GM18519 (cell line): ENCODE results near the gene GTPBP2.
"Not testable (repeated sequence)": the region's sequence is repeated elsewhere in the genome, so short reads cannot be mapped to it uniquely, and the experiment has no call there.

Experiments used
- ATAC-seq: cut with Tn5 transposase; IDR thresholded peaks from one replicate; pipeline ENCODE4 v1.9.1; 2021; ENCODE audit warnings: mild to moderate bottlenecking, moderate library complexity; ENCODE audit not compliant: unreplicated experiment, low FRiP score

GTPBP2 gene

DNA sequence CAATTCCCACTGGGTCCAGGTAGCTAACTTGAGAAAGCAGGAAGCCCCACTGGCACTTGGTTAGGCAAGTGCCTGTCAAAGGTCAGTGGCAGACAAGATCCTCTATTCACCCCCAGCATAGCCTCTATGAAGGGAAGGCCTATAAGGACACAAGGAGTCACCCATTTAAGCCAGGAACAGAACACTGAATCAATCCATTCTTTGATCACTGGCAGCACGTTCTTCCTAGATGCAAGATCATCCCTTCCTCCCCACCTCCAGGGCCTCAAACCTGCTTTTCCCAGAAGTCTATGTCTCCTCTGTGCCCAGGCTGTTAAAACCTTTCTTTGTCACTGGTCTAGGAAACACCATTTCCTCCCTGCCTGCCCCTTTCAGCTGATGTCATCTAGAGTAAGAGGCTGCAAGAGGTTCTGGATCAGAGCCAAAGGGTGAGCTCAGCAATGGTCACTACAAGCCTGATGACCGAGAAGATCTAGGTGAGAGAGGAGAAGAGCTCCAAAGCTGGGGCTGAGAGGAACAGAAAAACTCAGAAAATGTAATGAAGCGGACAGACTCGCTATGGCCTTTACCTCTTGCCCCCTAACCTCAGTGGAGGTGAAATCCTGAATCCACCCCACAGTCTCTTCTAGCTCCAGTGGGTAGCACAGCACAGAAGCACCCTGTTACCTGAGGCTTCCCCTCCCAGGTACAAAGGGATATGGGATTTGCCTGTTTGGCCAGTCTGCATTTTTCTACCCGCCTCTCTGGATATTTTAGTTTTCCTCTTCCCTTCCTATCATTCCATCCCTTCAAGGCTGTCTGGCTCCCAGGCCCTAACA is 1.8 kb downstream of the GTPBP2 start:
- ATAC-seq = no peak

DNA sequence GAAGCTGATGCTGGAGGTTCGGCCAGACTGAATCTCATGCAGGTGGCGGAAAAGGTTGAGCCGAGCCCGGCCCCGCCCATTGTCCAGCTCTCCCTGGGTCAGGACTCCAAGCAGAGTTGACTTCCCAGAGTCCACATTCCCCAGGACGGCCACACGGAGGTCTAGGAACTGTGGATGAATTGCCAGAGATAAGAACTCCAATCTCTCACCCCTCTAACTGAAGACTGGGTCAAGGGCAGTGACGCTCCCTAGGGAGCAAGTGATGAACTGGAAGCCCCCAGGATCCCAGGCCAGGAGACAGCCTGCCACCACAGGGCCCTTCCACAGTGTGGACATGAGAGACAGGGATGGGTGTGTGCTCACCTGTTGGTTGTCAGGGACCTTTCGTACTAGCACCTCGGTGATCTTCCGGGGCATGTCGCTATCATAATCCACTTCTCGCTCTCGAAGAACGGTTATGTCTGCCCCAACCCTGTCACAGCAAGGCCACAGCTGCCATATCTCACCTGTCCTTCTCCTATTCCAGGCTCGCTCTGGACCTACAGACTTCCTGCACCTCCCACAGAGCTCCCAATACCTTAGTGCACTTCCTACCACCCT is 3.6 kb downstream of the GTPBP2 start:
- no peak for ATAC-seq

- ATAC-seq = no peak
Observed at GRCh38 chr6:43624786-43625288, 4.2 kb downstream of the GTPBP2 start.

GRCh38 chr6:43623880-43624785 is 4.9 kb downstream of the GTPBP2 start:
- ATAC-seq = no peak

- no peak for ATAC-seq
Observed at GRCh38 chr6:43622541-43622940, 6.5 kb downstream of the GTPBP2 start.

DNA sequence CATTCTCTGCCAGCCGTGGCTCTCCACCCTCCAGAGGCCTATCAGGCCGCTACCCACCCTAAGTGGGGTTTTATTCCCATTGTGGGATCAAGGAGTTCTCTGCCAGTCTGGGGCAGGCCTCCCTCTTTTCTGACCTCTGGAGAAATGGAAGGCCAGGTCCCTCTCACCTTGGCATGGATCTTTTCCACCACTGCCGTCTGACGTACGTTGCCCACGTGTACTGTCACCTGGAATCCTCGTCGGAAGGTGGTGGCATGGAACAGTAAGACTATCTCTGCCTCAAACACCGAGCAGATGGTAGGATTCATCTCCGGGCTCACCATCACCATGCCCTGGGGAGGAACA is 7.3 kb downstream of the GTPBP2 start:
- ATAC-seq = no peak

- no peak for ATAC-seq
Observed at GRCh38 chr6:43621078-43621835, 7.8 kb downstream of the GTPBP2 start.

- ATAC-seq = no peak
Observed at GRCh38 chr6:43616725-43617472, 12.2 kb downstream of the GTPBP2 start.

GRCh38 chr6:43614396-43614730 is 14.7 kb downstream of the GTPBP2 start:
- no peak for ATAC-seq

GRCh38 chr6:43613721-43614395 is 15.2 kb downstream of the GTPBP2 start:
- ATAC-seq = no peak

DNA sequence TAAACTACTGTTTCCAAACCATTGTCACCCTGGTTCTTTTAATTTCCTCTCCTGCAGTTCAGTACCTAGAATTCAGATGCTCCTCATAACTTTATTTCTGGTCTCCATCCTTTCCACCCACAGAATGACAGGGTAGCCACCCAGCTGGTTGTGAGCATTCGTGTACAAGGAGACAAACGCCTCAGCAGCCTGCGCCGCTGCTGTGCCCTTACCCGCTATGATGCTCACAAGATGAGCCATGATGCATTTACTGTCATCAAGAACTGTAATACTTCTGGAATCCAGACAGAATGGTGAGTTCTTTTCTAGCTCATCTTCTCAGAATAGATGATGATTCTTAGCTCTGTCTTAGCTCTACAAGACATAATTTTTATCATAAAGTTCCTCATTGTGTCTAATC is 18.6 kb downstream of the GTPBP2 start:
- no peak for ATAC-seq

- no peak for ATAC-seq
Observed at GRCh38 chr6:43609402-43609801, 19.7 kb downstream of the GTPBP2 start.

GRCh38 chr6:43608807-43609206 is 20.3 kb downstream of the GTPBP2 start:
- no peak for ATAC-seq

DNA sequence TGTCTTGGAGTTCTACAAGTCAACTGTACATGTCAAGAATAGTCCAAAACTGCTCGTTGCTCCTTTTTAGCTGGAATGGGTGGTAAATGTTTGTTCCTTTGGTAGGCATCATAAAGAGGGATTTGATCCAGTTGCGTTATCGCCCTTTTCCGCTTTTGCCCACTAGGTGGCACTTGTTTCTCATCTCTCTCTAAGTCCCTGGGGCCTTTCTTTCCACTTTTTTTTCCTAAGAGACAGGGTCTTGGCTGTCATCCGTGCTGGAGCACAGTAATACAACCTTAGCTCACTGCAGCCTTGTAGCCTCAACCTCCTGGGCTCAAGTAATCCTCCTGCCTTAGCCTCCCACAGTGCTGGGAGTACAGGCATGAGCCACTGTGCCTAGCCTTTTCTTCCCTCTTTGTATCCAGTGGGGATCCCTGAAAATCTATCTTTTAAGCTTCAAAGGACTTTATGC is 20.7 kb downstream of the GTPBP2 start:
- ATAC-seq = no peak

GRCh38 chr6:43606019-43606418 is 23.0 kb downstream of the GTPBP2 start:
- ATAC-seq = no peak

DNA sequence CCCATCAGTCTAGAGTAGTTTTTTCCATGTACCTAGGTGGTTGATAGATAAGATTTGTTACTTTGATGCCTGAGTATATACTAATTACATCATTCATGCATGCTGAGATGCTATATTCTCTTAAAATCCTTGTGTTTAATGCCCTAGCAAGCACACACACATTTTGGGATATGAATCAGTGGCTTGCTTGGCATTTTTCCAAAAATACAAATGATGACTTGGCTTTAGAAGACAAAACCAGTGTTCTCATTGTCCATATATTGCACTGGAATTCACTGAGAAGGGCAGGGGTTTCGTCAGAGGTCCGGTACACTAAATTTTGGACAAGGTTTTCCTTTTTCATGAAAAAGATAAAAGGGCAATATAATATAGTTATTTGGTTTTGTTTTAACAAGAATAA is 24.9 kb downstream of the GTPBP2 start:
- ATAC-seq = no peak

DNA sequence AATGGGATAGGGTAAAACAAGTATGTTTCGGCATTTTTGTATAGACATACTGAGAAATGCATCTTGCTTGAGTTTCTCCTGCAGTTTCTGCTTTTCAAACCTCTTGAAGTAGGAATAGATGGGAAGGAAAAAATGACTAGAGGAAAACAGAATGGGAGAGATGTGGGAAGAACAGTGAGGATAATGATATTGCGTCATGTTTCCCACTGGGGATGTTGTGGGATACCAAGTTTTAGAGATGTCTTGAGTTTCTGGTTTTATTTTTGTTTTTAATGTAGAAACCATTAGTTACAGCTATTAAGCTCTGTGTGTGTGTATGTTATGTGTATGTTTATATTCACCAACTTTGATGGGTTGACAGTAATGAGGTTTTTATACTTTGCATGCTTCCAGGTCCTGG is 28.5 kb downstream of the GTPBP2 start:
- ATAC-seq = no peak

DNA sequence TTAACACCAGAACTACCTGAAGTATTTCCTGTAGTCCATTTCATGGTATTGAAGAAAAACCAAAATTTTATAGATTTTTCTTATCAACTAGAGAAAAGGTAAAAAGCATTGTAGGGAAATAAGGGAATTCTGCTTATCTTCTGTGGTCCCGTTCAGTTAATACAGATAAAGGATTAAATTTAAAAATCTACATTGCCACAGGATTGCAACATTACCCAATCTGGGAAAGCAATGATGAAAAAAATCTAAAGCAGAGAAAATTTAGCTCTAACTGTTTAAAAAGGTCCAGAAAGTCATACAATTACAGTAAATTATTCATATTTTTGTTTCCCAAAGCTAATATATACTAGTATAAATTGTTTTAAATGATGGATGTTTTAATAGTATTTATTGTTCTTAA is 35.1 kb downstream of the GTPBP2 start:
- no peak for ATAC-seq

GRCh38 chr6:43589564-43589963 is 39.5 kb downstream of the GTPBP2 start:
- not testable (repeated sequence) for ATAC-seq
